Measurements from ENCODE around the gene ANTXR2.
"Not testable (repeated sequence)": the region's sequence is repeated elsewhere in the genome, so short reads cannot be mapped to it uniquely, and the experiment has no call there.

The ANTXR2 gene

GRCh38 chr4:80017125-80017854, 55.7 kb downstream of the ANTXR2 start:
- DNase-seq: peak; percentile 55

GRCh38 chr4:80016506-80016905, 56.5 kb downstream of the ANTXR2 start:
- no peak for DNase-seq

- no peak for DNase-seq
These were observed 57.4 kb downstream of the ANTXR2 start for GRCh38 chr4:80015407-80016189.

GRCh38 chr4:80014531-80014930, 58.5 kb downstream of the ANTXR2 start:
- no peak for DNase-seq

GRCh38 chr4:80012291-80012690, 60.7 kb downstream of the ANTXR2 start:
- no peak for DNase-seq

GRCh38 chr4:80011636-80012236, 61.3 kb downstream of the ANTXR2 start:
- DNase-seq: no peak

GRCh38 chr4:80010316-80010715, 62.7 kb downstream of the ANTXR2 start:
- DNase-seq: peak; percentile 40

GRCh38 chr4:80009806-80010205, 63.2 kb downstream of the ANTXR2 start:
- DNase-seq: no peak

- DNase-seq: no peak
These were observed 64.1 kb downstream of the ANTXR2 start for GRCh38 chr4:80008971-80009370.

GRCh38 chr4:80008351-80008750, 64.7 kb downstream of the ANTXR2 start:
- no peak for DNase-seq

- no peak for DNase-seq
These were observed 65.3 kb downstream of the ANTXR2 start for GRCh38 chr4:80007745-80008149.

GRCh38 chr4:80006935-80007744, 65.9 kb downstream of the ANTXR2 start:
- peak; percentile 79 for DNase-seq

GRCh38 chr4:80005863-80006262, 67.2 kb downstream of the ANTXR2 start:
- DNase-seq: peak; percentile 25

- DNase-seq: no peak
These were observed 68.7 kb downstream of the ANTXR2 start for GRCh38 chr4:80004319-80004718.

- not testable (repeated sequence) for DNase-seq
These were observed 70.5 kb downstream of the ANTXR2 start for GRCh38 chr4:80002559-80002958.

GRCh38 chr4:79999048-79999447, 74.0 kb downstream of the ANTXR2 start:
- DNase-seq: not testable (repeated sequence)

- no peak for DNase-seq
These were observed 74.8 kb downstream of the ANTXR2 start for GRCh38 chr4:79998201-79998600.

GRCh38 chr4:79996851-79997250, 76.2 kb downstream of the ANTXR2 start:
- DNase-seq: no peak

GRCh38 chr4:79993476-79993875, 79.6 kb downstream of the ANTXR2 start:
- DNase-seq: no peak

GRCh38 chr4:79991601-79992000, 81.4 kb downstream of the ANTXR2 start:
- no peak for DNase-seq

- DNase-seq: not testable (repeated sequence)
These were observed 81.9 kb downstream of the ANTXR2 start for GRCh38 chr4:79991100-79991499.

GRCh38 chr4:79987401-79987800, 85.6 kb downstream of the ANTXR2 start:
- DNase-seq: no peak

GRCh38 chr4:79983431-79983830, 89.6 kb downstream of the ANTXR2 start:
- DNase-seq: no peak
